Jurkat, Clone E6-1 (cell line): ENCODE measurements around the gene RAB1B.
"Not testable (repeated sequence)": the region's sequence is repeated elsewhere in the genome, so short reads cannot be mapped to it uniquely, and the experiment has no call there.

ENCODE experiments used
- DNase-seq: peaks from one replicate; pipeline ENCODE4 v3.0.0-alpha.2; 2011; ENCODE audit warnings: low read depth, low spot score
- H3K4me3 ChIP-seq: 2 replicates; pipeline ENCODE4 v1.5.1; 2011; ENCODE audit warnings: mild to moderate bottlenecking, low read length, control low read depth, moderate library complexity

The RAB1B gene

GRCh38 chr11:66315498-66315885, 47.1 kb downstream of the RAB1B start:
- no peak for DNase-seq
- no peak overlapping the region for H3K4me3 ChIP-seq

GRCh38 chr11:66315921-66316811, 47.7 kb downstream of the RAB1B start:
- DNase-seq = no peak
- H3K4me3 ChIP-seq = no peak overlapping the region

GRCh38 chr11:66316849-66317251, 48.4 kb downstream of the RAB1B start, which contains the start of gene CD248:
CD248 (minus strand) TSS chr11:66317044; CDS start chr11:66317027, 17 bp downstream.
- no peak for DNase-seq
- H3K4me3 ChIP-seq = peak within 1 kb of the TSS; percentile 41

- DNase-seq = peak; percentile 55
- H3K4me3 ChIP-seq = peak overlapping the region; percentile 41
These were observed 48.9 kb downstream of the RAB1B start for GRCh38 chr11:66317322-66317722.

- DNase-seq = peak; percentile 94
- H3K4me3 ChIP-seq = peak overlapping the region; percentile 41
These were observed 49.5 kb downstream of the RAB1B start for GRCh38 chr11:66317723-66318599.

GRCh38 chr11:66318600-66318970, 50.1 kb downstream of the RAB1B start:
- peak overlapping the region; percentile 41; the same call in 1 of the 2 replicates for H3K4me3 ChIP-seq
- DNase-seq = no peak

GRCh38 chr11:66320289-66320688, 51.9 kb downstream of the RAB1B start:
- not testable (repeated sequence) for DNase-seq, H3K4me3 ChIP-seq

- not testable (repeated sequence) for H3K4me3 ChIP-seq, DNase-seq
These were observed 52.3 kb downstream of the RAB1B start for GRCh38 chr11:66320748-66321147.

- DNase-seq = no peak
- no peak overlapping the region for H3K4me3 ChIP-seq
These were observed 53.2 kb downstream of the RAB1B start for GRCh38 chr11:66321606-66322005.

- no peak for DNase-seq
- H3K4me3 ChIP-seq = no peak overlapping the region
These were observed 54.4 kb downstream of the RAB1B start for GRCh38 chr11:66322732-66323427.

GRCh38 chr11:66323684-66324083, 55.2 kb downstream of the RAB1B start:
- no peak for DNase-seq
- no peak overlapping the region for H3K4me3 ChIP-seq

GRCh38 chr11:66324664-66325063, 56.2 kb downstream of the RAB1B start:
- no peak overlapping the region for H3K4me3 ChIP-seq
- no peak for DNase-seq

GRCh38 chr11:66325263-66325671, 56.8 kb downstream of the RAB1B start:
- H3K4me3 ChIP-seq = no peak overlapping the region
- DNase-seq = peak; percentile 75

- DNase-seq = peak; percentile 60
- no peak overlapping the region for H3K4me3 ChIP-seq
These were observed 58.0 kb downstream of the RAB1B start for GRCh38 chr11:66326261-66327111.
